ENCODE measurements around the gene PGBD5.

GRCh38 chr1:230287674-230288315 lies 138.3 kb downstream of the PGBD5 start:
- TF ChIP-seq ZNF565 (CRISPR knock-in tag; conservative IDR thresholded peaks at IDR 0.05; ENCODE audit: low read depth) = no peak
- TF ChIP-seq PATZ1 (CRISPR knock-in tag; IDR thresholded peaks at IDR 0.05; ENCODE audit: borderline replicate concordance) = no peak
- TF ChIP-seq CSDC2 (CRISPR knock-in tag; IDR thresholded peaks at IDR 0.05) = no peak
- no peak for TF ChIP-seq CSRNP3 (CRISPR knock-in tag; IDR thresholded peaks at IDR 0.05)

All from SK-N-SH treated with all-trans-retinoic acid at 6 μM for 48 hours (cell line).